HG02759 (cell line): ENCODE measurements around the gene AGTPBP1.

Experiments
- ATAC-seq: cut with Tn5 transposase; IDR thresholded peaks from one replicate; pipeline ENCODE4 v1.9.1; 2021; ENCODE audit warnings: mild to moderate bottlenecking, moderate library complexity; ENCODE audit not compliant: unreplicated experiment

Gene AGTPBP1

DNA sequence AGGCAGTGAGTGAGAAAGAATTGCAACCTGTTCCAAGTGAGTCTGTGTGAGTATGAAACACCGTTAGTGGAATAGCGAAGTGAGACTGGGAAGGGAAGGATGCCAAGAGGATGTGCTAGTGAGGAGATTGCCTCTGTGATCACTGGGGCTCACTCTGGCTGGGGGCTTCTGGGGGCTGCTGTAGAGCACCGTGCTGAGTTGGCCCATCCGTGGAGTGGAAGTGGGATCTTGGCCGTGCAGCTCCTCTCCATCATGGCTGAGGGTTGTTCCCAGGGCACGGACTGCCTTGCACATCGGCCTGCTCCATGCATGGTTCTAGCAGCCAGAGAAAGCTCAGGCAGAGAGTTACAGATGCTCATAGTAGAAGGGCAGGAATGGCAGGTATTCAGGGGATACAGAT lies 236.1 kb downstream of the AGTPBP1 start:
- no peak for ATAC-seq

DNA sequence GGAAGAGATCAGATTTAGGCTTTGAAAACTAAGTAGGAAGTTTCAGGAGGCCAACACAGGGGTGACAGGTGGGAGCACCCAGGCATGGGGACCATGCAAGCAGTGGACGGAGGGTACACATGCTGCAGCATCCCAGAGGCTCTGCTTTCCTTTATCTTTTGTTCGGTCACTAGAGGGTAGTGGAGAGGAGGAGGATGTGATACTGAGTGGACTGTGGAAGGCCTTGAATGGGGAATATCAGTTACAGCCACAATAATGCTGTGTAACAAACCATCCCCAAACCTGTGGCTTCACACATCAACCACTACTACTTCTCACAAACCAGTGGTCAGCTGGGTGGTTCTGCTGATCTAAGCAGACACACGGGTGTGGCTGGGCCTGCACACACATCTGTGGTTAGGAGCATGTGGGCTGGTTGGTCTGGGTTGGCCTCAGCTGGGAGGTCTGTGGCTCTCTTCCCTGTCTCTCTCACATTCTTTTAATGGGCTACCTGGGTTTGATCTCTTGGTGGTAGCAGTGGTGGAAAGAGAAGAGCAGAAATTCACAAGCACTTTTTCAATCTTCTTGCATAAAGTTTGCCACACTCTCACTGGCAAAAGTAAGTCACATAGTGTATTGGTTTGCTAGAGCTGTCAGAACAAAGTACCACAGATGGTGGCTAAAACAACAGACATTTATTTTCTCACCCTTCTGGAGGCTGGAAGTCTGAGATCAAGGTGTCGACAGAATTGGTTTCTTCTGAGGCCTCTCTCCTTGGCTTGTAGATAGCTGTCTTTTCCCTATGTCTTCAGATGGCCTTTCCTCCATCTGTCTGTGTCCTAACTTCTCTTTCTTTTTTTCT lies 238.7 kb downstream of the AGTPBP1 start:
- ATAC-seq, result no peak

DNA sequence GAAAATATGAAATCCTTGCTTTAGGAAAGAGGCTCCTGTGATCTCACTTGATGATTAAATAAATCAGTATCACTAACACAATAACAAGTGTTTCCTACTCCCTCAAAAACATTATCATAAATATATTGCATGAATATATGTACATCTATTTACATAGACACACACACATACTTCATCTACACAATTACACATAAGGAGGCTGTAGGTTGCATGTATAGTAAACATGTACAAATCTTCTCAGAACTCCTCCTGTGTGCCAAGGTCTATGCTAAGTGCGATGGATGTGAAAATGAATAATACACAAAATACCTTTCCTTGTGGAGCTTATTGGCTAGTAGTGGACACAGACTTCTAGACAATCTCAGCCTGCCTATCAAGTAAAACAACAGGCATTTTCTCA lies 239.9 kb downstream of the AGTPBP1 start:
- no peak for ATAC-seq

DNA sequence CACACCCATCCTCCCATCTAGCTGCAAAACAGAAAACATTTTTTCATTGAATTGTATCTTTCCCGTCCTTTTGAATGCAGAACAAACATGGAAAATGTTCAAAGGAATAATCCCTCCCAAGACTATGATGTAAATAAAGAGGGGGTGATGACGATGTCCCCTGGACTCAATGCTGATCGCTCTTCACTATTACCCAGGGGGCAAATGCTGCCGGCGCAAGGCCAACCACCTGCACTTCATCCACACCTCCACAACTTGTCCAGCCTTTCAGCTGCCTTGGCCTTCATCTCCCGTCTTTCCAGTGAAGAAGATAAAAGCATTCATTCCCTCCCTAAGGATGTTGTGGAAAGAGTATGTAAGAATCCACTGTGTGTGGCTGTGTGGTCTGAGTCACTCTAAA lies 240.3 kb downstream of the AGTPBP1 start:
- ATAC-seq, result no peak
